LNCAP (cell line): ENCODE measurements around the gene MVD.

Source experiments
- TF ChIP-seq, protein P1 (sequence below): fragments of 450-650 bp; IDR thresholded peaks from 2 replicates; pipeline ENCODE4 v1.5.1; 2017; ENCODE audit warnings: mild to moderate bottlenecking

MVD gene

DNA sequence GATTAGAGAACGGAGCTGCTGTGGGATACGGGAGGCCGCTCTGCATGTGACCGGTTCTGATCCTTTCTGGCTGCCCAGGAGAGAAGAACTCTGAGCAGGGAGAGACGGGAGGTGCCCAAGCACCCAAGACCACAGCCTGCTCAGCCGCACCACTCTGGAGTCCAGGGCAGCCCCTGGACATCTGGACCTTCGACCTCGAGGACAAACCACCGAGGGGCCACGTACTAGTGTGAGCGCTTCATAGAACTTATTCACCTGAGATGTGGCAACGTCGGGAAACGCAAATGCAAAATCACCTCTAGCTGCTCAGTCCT lies 37.4 kb upstream of the MVD start:
- TF ChIP-seq, protein P1, sequence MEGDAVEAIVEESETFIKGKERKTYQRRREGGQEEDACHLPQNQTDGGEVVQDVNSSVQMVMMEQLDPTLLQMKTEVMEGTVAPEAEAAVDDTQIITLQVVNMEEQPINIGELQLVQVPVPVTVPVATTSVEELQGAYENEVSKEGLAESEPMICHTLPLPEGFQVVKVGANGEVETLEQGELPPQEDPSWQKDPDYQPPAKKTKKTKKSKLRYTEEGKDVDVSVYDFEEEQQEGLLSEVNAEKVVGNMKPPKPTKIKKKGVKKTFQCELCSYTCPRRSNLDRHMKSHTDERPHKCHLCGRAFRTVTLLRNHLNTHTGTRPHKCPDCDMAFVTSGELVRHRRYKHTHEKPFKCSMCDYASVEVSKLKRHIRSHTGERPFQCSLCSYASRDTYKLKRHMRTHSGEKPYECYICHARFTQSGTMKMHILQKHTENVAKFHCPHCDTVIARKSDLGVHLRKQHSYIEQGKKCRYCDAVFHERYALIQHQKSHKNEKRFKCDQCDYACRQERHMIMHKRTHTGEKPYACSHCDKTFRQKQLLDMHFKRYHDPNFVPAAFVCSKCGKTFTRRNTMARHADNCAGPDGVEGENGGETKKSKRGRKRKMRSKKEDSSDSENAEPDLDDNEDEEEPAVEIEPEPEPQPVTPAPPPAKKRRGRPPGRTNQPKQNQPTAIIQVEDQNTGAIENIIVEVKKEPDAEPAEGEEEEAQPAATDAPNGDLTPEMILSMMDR: no peak

DNA sequence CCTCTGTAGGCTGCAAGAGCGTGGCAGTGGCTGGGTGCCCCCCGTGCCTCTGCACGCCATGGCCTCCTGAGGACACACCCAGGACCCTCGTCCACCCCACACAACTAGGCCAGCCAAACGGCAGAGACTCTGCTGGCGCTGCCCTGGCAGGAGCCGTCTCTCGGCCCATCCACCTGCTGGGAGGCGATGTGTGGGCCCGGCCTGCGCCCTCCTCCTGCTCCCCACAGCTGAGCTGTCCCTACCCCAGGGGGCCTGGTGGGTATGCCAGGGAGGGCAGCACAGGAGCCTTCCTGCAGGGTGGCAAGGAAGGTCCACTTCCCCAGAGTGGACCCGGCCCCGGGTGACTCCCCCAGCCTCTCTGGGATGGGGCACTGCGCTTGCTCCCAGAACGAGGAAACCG lies 36.3 kb upstream of the MVD start:
- TF ChIP-seq, protein P1: no peak

DNA sequence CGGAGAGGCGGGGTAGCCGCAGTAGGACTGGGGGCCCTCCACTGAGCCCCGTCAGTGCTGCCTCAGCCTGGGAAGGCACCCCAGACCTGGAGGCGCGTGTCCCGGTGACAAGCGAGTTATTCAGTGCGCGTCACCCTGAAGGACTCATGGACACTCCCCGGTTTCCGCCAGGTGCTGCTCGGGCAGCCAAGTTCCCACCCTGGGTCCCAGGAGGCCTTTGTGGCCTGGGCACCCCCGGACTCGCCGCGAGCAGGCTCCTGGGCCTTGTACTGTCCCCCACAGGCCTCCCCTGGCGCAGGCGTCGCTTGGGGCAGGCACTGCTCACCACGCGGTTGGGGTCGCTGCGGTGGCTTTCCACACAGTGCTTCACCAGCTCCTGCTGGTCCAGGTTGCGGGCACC lies 35.8 kb upstream of the MVD start:
- TF ChIP-seq, protein P1: no peak

- TF ChIP-seq, protein P1: peak; percentile 44
These were observed 35.1 kb upstream of the MVD start for GRCh38 chr16:88697831-88698615.

- TF ChIP-seq, protein P1: no peak
These were observed 34.4 kb upstream of the MVD start for GRCh38 chr16:88697116-88697830.

DNA sequence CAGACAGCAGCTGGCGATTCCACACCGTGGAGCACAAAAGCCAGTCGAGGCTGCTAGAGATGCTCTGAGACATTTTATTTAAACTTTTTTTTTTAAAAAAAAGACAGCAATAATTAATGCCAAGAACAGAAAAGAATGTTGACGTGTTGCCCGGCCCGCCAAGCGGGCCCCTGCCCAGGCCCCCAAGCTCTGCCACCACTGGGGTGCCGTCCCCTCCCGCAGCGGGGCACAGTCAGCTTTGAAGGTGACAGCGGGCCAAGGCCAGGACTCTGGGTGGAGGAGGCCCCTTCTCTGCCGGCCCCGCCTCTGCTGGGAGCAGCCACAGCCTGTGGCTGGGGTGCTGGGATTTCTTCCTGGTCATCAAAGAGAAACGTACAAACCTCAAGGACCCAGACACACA lies 33.5 kb upstream of the MVD start:
- TF ChIP-seq, protein P1: no peak

GRCh38 chr16:88695753-88696152 lies 32.9 kb upstream of the MVD start:
- TF ChIP-seq, protein P1: no peak
